Ovary (tissue), 3 donors: ENCODE results near the gene NDUFA8.

Experiments used
- EP300 ChIP-seq: sonication (generic); formaldehyde crosslinking; IDR thresholded peaks from one replicate; pipeline ENCODE4 v1.6.1; 2017; ENCODE audit warnings: antibody characterized with exemption
- POLR2A ChIP-seq: fragments of 450-650 bp; IDR thresholded peaks from one replicate; pipeline ENCODE4 v1.6.1; 2017; ENCODE audit warnings: antibody characterized with exemption, mild to moderate bottlenecking, moderate library complexity
- TF ChIP-seq, protein P1 (sequence below), 3 donors: fragments of 450-650 bp in 2 of 3; fragments of 200-600 bp in 1 of 3; IDR thresholded peaks; one replicate each; pipeline versions ENCODE4 v1.5.1 to v1.8.0; 2016 to 2022; ENCODE audit warnings: antibody characterized with exemption in 3 of 3, mild to moderate bottlenecking in 1 of 3
- donor health status: DM: no; HTN: no; CAD: no.

DNA sequence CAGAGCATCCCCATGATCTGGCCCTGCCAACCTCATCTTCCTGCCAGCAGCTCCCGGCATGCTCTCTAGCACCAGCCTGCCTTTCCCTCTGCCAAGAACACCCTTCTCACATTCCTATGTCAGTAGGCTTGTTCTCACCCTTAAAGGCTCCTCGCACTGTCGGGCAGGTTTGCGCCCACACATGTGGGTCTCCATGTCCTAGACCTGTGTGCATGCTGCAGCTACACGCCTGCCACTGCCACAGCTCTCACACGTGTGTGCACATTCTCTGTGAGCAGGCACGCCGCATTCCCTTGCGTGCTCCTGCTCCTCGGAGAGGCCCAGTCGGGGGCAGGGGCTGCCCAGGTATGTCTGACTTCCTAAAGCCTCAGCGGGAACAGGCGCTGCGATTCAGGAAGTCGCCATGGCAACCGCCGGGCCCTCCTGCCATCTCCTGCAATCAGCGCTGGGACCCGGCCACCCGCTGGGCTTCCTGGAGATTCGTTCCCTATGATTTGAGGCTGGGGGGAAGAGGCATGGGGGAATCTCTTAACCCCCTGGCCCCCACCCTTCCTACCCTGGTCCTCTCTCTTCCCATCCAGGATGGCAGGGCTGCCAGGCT, 28.1 kb downstream of the NDUFA8 start:
- TF ChIP-seq, protein P1, sequence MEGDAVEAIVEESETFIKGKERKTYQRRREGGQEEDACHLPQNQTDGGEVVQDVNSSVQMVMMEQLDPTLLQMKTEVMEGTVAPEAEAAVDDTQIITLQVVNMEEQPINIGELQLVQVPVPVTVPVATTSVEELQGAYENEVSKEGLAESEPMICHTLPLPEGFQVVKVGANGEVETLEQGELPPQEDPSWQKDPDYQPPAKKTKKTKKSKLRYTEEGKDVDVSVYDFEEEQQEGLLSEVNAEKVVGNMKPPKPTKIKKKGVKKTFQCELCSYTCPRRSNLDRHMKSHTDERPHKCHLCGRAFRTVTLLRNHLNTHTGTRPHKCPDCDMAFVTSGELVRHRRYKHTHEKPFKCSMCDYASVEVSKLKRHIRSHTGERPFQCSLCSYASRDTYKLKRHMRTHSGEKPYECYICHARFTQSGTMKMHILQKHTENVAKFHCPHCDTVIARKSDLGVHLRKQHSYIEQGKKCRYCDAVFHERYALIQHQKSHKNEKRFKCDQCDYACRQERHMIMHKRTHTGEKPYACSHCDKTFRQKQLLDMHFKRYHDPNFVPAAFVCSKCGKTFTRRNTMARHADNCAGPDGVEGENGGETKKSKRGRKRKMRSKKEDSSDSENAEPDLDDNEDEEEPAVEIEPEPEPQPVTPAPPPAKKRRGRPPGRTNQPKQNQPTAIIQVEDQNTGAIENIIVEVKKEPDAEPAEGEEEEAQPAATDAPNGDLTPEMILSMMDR (IDR thresholded peaks at IDR 0.05): no peak
- no peak for TF ChIP-seq POLR2A
- TF ChIP-seq EP300: no peak
